ENCODE results near the gene PTPRN2.

PTPRN2 gene

DNA sequence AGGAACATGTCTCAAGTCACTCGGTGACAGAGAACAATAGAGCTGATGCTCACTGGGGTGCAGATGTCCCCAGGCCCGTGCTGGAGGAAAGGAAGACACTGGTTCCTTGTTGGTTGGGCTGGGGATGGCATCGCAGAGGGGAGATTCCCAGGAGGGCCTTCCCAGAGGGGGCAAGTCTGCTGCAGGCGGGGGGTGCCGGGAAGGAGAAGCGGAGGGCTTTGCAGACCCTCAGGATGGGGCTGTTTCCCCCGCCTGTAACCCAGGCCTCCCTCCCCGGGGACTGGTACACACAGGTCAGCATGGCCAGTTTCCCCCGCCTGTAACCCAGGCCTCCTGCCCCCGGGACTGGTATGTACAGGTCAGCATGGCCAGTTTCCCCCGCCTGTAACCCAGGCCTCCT is 967.0 kb downstream of the PTPRN2 start:
- no peak for DNase-seq (ENCODE audit: low spot score)

DNA sequence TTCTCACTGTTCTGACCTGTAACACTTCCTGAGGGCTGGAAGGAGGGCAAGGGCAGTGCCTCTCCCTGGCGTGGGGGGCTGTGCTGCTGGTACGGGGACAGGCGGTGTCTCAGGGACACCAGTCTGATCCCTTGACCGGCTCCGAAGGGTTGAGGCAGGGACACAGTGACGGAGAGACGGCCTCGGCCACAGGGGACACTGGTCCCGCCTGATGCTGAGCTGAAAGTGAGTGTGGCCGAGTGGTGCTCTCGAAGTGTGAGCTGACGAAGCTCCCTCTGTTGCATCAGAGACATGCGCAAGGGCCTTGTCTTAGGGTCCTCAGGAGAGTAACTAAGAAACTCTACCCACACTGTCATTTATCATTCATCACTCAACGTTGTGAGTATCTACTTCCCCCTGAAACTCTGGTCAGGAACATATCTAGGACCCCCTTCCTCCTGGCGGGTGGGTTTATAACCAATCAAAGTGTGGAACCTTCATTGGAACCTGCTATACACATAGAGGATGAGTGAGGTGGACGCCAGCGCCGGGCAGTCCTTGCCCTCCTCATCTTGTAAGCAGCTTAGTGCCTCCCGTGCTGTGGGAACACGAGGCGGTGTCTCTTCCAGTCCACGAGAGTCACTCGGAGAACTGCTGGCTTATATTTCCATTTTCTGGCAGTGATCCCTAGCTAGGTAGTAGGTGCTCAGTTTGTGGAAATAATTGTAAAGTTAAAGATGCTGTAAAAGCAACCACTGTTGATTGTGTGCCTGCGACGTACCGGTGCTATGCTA is 967.7 kb downstream of the PTPRN2 start:
- DNase-seq (ENCODE audit: low spot score) = no peak

DNA sequence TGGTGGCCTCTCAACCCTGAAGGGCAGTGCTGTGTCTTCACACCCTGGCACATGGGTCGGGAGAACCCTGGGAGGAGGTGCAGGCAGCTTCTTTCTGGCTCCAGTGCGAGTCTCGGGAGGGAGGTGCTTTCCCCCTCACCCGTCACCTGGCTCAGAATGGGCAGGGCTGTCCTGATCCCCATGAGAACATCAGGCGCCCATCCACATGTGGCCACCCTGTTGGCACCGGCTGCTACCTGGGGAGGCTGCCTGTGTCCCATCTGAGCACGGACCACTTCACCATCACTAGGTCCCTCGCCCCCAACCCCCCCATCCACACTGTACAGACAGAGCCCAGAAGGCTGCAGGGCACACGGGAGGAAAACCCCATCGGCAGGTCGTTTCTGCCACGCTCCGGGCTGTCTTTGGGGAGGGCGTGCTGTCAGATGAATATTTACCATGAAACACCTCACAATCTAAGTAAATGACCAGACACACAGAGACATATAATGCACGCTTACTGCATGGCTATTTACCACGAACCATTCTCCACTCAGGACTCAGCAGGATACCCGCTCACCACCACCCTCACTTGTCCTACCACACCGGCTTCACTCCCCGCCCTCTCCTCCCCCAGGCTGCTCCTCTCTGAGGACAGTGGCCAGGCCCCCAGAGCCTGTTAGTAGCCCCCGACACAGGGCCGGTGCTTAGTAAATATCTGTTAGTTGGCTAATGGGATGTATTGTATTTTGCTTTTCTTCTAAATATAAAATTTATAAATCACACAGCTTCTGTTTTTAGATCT is 968.6 kb downstream of the PTPRN2 start:
- DNase-seq (ENCODE audit: low spot score) = no peak

DNA sequence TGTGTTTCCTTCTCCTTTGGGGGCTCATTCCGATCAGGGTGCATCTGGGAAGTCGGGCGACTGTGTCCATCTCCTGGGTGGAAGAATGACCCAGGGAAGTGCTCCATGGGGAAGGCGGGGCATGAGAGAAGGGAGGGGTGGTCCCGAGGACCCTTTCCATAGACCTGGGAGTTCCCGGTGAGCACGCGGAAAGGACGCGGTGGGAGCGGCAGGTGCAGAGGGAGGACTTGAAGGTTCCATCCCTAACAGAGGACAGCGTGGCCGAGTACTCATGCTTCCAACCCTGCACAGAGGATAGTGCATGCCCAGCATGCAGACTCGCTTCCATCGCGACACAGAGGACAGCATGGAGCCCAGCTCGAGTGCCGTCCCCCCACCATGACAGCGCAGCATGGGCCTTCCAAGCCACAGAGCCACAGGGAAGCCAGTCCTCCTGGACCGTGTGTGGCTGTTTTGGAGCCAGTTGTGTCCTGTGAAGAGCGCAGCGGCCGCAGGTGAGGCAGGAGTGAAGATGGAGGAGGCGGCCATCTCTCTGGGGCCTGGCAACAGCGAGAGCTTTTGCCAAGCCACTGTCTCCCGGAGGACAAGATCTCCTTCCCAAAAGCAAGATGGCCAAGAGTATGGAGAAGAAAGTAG is 969.4 kb downstream of the PTPRN2 start:
- no peak for DNase-seq (ENCODE audit: low spot score)

DNA sequence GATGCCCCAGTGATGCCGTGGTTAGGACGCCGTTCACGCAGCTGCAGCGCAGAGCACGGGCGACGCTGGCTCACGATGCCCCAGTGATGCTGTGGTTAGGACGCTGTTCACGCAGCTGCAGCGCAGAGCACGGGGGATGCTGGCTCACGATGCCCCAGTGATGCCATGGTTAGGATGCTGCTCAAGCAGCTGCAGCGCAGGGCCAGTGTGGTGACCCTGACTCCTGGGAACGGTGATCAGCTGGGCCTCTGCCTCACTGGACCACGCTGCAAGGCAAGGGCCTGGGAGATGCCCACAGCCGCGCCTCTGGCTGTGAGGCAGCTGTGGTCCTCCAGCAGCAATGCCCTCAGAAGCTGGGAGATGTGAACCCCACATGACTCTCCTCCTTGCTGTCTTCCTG is 970.2 kb downstream of the PTPRN2 start:
- no peak for DNase-seq (ENCODE audit: low spot score)

DNA sequence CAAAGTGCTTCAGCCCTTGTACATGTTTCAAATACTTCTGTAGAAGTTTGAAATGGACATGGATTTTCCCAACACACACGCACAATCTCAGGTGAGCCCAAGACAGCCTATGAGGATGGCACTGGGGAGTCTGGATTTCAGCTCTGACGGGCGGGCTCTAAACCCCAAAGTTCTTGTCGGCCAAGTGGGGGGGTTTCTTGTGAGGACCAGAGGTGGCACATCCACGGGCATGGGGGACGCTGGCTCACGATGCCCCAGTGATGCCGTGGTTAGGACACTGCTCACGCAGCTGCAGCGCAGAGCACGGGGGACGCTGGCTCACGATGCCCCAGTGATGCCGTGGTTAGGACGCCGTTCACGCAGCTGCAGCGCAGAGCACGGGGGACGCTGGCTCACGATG is 970.7 kb downstream of the PTPRN2 start:
- no peak for DNase-seq (ENCODE audit: low spot score)

DNA sequence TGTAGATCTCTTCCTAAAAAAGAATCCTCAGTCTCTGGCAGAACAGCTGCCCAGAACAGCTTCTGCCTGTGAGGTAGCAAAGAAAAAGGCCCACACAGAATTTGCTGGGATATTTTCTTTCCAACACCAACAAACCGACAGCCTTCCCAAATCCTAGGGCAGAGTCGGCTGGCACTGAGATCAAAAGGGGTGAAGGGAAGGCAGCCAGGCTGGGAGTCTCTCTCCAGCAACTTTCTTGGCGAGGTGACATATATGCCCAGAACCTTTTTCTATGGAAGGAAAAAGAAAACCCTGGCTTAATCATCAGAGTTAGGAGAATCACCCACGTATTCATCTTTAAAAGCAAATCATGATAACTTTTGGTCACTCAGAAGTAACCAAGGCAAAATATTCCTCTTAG is 971.2 kb downstream of the PTPRN2 start:
- no peak for DNase-seq (ENCODE audit: low spot score)

DNA sequence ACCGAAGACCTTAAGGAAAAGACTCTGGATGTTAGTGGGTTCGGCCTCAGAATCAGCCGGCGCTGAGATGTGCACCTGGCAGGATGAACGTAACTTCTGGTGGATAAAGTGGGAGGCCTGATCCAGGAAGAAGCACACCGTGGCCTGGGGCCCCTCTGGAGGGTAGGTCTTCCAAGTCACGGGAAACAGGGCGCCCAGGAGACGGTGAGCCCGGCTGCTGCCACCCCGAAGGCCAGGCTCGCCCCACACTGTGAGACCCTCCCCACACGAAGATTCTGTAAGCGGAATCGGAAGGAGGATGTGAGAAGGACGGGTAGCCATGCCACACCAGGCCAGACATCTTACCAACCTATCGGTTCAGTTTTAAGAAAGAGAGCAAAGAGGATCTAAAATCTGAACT is 971.8 kb downstream of the PTPRN2 start:
- DNase-seq (ENCODE audit: low spot score) = no peak

DNA sequence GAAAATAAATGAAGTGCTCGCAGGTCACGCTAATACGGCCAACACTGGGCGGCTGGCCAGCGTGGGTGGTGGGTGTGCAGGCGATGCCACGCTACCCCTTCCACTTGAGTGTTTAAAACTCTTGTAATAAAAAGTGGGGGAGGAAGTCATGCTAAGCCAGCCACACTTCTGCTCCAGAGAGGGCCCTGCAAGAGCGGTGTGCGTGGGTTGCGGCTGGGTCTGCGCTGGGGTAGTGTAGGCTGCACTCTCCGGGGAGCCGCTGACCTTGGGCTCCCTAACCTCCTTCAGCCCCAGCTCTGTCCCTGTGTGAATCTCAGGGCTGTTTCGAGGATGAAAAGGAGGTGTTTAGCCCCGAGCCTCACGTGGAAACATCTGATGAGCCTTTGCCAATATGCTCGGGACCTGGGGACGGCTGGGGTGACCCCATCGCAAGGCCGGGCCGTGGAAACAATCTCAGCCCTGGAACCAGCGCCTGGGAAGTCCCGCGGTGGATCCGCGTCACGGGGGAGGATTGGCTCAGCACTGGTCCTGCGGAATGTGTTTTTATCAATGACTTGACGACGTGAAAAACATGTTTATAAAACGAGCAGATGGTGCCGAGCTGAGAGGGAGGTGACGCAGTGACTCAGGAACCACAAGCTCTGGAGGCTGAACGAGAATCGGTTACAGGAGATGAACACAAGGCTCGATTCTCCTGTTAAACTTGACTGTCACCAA is 972.4 kb downstream of the PTPRN2 start:
- no peak for DNase-seq (ENCODE audit: low spot score)

DNA sequence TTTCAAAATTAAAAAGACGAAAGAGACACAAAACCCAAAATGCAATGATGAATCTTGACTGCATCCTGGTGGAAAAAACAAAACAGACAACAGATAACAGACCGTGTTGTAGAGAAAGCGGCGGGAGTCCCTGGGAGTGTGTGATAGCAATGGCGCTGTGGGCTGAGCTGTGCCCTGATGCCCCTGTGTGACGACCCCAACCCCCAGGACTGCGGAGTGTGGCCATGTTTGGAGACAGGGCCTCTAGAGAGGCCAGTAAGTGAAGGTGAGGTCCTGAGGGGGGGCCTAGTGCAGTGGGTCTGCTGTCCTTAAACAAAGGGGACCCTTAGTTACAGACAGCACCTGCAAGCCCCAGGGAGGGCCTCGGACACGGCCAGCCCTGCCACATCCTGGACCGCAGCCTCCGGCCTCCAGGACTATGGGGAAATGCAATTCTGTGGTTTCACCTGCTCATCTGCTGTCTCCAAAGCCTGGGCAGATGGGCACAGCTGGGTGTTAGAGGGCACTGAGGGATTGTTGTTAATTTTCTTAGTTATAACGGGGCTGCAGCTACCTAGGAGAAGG is 973.1 kb downstream of the PTPRN2 start:
- no peak for DNase-seq (ENCODE audit: low spot score)

DNA sequence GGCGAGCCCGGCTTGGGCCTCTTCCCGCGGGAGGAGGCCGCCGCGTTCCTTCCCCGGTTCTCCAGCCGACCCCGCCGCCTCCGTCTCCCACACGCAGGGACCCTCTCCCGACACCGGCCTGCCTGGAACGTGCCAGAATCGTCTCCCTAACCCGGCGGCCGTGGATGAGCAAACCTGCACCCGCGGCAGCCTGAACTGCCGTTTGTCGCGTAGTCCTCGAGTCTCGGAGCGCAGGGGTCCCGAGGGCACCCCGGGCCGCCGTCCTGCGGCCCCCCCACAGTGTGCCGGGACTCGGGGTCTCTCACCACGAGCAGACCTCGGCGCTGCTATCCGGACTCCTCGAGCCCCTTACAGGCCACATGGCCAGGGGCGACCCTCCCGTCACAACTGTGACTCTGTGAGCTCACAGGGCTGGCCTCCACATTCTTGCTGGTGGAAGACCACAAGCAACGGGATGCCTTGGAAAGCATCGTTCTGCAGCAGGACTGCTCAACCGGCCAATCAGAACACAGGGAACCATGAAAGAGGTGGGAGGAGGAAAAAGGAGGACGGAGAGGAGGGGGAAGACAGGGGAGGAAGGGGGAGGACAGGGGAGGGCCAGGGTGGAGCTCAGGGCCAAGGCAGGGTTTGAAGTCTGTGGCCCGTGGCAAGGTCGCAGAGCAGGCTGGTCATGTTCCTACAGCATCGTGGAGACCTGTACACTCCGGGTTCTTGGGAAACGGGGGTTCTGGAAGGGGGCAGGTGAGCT is 973.9 kb downstream of the PTPRN2 start:
- no peak for DNase-seq (ENCODE audit: low spot score)

DNA sequence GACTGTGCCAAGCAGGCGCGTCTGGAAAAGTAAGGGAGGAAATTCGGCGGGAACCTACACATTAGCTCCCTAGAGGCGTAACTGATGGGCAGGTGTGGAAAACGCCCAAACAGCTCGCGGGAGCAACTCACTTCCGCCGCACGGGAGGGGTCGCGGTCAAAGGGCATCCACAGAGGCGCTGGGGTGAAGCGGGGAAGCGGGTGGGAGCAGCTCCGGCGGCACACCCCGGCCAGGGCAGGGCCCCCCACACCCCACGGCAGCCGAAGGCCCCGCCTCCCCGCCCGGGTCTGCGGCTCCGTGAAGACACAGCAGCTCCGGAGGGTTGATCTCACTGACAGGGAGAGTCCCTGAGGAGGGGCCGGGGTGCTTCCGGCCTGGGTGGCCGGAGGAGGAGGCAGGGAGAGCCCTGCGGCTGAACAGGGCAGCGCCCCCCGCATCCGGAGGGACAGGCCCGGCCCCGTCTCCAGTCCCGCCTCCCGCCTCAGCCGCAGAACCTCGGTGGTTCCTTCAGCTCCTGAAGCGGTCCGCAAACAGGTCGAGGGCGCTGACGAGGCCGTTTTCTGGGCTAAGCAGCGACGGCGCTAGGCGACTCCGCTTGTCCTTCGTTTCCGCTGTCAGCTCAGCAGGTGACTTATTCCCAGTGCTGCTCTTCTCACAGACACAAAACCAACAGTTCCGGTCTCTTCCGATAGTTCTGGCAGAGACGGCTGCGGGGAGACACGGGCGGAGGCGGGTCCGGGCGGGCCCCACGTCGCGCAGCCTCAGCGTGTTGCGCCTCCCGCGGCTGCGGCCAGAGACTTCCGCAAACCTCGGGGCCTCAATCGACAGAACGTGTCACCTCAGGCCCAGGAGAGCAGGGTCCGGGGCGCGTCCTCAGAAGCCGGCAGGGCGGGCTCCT is 974.7 kb downstream of the PTPRN2 start:
- DNase-seq (ENCODE audit: low spot score) = no peak

DNA sequence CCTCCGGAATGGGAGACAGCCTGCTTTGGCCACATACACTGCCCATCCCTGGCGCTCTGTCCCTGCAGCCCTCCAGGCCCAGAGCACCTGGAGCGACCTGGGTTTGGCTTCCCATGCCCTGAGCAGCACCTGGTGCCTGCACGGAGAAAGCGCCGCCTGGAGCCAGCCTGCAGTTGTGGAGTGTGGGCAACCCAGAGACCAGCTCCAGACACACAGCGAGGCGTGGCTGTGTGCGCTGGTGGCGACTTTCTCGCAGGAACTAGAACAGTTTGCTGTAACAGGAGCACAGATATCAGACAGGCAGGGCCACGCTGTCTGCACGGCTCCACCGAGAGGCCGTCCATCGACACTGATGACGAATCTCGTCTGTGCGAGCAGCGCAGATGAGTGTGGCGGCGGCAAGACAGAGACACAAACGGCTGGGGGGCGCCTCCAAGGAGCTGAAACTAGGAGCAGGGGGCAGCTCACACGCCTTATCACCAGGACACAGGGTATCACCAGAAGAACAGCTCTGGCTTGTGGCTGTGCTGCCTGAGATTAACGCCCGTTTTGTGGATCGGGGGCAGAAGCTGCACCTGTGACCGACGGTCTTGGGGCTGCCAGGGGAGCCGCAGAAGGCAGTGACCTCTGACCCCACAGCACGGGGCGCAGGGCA is 975.5 kb downstream of the PTPRN2 start:
- DNase-seq (ENCODE audit: low spot score) = no peak

DNA sequence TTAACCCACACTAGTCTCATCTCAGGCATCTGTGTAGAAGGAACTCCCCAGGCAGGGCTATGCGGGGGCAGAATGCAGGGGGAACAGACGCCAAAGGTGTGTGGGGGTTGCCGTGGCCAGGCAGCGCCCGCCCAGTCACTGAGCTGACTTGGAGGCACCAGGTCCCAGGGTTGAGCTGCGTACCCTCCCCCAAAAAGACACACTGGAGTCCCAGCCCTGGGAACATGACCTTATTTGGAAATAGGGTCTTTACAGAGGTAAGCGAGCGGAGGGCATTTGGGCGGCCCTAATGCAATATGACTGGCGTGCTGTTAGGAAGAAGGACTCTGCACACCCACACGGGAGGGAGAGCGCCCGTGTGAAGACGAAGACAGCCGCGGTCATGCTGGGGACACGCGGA is 976.3 kb downstream of the PTPRN2 start:
- no peak for DNase-seq (ENCODE audit: low spot score)

DNA sequence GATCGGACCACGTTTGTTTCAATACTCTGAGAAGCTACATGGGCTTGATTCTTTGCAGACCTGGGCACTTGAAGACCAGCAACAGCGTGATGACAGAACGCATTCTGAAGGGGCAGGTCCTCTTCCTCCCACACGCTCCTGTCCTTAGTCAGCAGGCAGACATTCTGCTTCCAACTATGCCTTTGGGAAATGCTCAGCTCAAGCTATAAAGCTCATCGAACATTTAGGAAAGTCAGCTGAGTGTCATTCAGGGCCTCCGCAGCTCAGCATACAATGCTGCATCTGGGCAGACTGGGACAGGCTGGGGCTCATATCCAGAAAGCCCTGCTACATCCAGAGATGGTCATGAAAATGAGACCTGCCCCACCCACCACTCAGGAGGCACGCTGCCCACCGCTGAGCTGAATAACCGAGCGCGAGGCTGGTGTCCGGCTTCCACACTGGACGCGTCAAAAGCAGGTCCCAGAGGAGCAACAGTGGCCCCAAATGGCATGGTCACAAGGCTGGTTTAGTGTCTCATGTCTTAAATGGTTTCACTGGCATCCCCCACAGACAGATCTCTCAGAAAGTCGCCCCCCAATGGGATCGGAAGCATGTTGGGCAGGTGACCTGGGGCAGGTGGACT is 976.8 kb downstream of the PTPRN2 start:
- DNase-seq (ENCODE audit: low spot score) = no peak

DNA sequence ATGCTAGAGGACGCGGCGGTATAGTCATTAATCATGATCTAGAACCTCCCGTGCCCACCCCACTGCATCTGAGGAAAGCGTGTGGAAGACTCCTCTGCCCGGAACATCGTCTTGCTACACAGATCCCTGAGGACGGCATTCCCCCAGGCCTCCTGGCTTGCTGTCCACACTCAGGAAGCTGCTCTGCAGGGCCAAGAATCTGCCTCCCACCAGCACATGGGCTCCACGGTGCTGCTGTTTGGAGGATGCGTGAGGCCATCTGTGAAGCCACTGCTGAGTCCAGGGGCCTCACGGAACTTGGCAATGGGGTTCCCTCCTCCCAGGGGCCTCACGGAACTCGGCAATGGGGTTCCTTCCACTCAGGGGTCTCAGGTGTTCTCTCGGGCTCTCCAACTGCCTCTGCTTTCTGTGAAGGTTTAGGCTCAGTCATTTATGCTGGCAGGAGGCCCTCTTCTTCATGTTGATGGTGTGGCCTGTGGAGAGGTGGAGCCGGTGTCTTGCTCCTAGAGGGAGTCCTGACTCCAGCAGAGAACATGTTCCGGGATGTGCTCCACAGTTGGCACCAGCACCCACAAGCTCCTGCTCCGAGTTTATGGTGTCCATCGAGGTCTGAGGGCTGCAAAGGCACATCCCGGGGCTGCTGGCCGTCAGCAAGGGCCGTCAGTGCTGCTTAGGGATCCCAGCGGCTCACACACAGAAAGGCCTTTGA is 977.5 kb downstream of the PTPRN2 start:
- DNase-seq (ENCODE audit: low spot score) = no peak

DNA sequence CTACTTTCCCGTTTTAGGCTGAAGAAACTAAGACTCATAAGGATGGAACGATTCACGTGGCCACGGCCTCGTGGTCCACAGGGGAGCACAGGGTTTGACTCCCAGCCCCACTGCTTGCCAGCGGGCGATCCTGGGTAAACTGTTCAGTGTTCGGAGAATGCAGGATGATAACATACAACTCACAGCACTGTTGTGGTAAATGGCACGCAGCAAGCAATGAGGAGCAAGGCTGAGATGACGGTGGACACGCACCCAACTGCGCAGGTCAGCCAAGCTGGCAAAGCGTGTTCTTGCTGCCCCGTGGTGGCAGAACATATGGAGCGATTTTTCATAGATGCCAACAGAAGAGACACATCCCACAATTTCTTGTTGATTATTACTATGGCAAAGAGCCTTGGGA is 978.1 kb downstream of the PTPRN2 start:
- no peak for DNase-seq (ENCODE audit: low spot score)

DNA sequence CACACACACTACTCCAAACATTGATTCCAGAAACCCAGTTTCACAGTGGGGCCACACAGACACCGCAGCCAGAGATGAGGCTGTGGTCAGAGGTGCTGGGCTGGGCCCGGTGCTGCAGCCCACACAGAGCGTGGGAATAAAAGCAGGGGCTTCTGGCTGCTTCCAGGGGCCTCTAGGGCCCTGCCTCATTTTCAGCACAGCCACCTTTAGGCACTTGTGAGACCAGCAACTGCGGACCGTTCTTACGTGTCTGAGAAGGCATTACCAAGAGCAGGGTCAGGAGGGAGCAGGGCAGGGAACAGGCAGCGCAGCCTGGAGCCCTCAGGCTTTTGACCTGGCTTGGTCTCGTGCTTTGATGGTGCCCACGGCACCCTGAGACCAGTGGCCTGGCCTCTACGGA is 980.4 kb downstream of the PTPRN2 start:
- DNase-seq (ENCODE audit: low spot score) = no peak

DNA sequence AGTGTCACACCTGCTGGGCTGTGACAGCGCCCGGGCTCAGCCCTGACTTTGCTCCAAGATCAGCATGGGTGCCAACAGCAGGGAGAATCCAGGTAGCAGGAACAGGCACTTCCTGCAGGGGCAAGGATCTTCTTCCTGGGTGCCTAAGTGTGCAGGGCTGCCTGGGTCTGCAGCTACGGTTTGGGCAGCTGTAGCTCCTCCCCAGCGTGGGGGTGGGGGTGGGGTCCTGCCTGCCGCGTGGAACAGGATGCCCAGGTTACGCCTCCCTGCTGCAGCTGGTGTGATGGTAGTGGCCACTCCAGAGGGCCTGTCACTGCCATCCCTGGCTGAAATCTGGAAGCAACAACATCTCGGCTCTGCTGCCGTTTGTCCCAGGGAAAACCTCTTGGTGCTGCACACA is 981.5 kb downstream of the PTPRN2 start:
- DNase-seq (ENCODE audit: low spot score) = no peak
